Fibroblast of upper back skin (primary cell): ENCODE results near the gene ATP8A1.

Source experiments
- DNase-seq: peaks from one replicate; pipeline ENCODE4 v3.0.0-alpha.2; 2013

ATP8A1 gene

GRCh38 chr4:42458657-42459056 is 198.2 kb downstream of the ATP8A1 start:
- DNase-seq = no peak

GRCh38 chr4:42454755-42455420 is 202.0 kb downstream of the ATP8A1 start:
- DNase-seq = no peak

- DNase-seq = no peak
These were observed 203.3 kb downstream of the ATP8A1 start for GRCh38 chr4:42453612-42454011.

GRCh38 chr4:42452823-42453222 is 204.1 kb downstream of the ATP8A1 start:
- no peak for DNase-seq

DNA sequence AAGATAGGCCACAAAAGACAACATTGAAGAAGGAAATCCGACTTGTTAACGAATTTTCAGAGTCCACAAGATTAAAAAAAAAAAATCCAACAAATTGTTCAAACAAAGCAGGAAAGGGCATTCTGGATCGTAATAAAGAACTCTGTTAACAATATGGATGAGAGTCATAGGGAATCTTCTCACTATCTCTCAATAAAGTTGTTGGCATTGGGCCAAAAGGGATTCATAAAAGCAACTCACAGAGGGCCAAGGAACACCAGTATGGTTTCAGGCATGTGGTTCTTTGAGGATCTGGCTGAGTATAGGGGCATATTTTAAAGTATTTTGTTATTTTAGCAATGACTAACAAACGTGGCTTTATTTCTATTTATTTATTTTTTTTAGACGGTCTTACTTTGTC is 210.1 kb downstream of the ATP8A1 start:
- DNase-seq = no peak

DNA sequence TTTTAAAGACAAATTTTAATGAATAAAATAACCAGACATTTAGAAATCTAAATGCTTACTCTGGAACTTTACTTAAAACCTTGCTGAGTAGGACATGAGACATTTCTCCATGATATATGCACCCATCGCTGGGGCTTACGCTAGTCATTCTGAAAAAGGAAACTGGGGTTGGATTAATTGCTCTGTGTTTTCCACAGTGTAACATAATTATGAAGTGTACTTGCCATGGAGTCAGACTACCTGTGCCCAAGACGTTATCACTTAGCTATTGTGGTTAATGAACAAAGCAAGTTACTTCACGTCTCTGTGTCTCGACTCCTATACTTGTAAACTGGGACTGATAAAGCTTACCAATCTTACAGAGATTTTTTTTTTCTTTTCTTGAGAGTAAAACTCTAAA is 211.9 kb downstream of the ATP8A1 start:
- DNase-seq = no peak

DNA sequence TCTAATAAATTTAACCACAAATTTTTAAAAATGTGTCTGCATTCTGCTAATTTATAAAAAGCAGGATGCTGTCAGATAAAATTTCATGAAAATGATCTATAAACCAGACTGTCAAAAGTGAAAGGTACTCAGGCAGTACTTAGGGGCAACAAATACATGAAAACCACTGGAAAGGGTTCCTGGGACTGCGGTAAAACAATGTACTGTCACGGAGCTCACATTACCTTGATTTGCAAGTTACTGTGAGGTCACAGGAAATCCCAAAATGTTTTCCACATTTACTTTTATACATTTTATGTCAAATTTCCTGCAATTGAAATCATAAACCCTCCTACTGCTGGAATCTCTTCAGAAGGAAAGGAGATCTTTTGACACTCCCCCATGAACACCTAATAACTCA is 214.3 kb downstream of the ATP8A1 start:
- DNase-seq = no peak

- DNase-seq = no peak
These were observed 216.8 kb downstream of the ATP8A1 start for GRCh38 chr4:42440083-42440482.

- no peak for DNase-seq
These were observed 219.9 kb downstream of the ATP8A1 start for GRCh38 chr4:42436928-42437565.

GRCh38 chr4:42428036-42428435 is 228.9 kb downstream of the ATP8A1 start:
- DNase-seq = no peak

DNA sequence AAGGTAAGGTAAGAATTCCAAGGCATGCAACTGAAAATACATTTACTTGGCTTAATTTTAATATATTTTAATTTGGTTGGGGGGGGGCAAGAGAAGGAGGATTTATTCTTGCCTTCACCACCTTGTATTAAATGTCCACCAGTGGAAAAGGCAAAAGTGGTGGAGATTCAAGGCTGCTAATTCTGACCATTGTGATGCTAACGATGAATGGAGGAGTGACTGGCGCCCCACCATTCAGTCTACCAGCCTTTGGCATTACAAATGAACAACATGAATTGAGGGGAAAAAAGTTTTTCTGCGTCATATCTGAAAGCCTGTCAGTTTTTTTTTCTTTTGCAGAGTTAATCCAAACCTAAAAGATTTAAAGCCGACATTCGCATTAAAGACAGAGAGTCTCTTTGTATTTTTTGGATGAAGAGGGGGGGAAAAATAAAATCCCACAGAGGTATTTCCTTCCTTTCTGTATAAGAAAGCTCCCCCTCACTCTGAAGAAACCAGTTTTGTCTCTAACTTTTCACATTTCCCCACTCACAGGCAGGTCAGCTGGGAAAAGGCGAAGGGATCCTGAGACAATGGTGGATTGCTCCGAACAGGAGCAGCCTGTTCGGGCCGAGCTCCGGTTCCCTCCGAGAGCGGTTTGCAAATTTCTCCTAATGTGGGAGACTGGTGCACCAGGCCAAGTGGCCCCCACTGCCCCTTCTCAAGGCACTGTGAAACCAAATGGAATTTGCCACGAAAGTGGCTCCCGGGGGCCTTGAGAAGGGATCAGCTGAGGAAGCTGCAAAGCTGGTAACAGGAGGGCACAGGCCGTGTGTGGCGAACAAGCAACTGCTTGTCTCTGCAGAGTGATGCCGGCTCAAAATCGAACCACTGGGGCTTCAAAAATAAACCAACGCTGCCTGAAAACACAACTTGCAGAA is 231.5 kb downstream of the ATP8A1 start:
- DNase-seq = no peak

DNA sequence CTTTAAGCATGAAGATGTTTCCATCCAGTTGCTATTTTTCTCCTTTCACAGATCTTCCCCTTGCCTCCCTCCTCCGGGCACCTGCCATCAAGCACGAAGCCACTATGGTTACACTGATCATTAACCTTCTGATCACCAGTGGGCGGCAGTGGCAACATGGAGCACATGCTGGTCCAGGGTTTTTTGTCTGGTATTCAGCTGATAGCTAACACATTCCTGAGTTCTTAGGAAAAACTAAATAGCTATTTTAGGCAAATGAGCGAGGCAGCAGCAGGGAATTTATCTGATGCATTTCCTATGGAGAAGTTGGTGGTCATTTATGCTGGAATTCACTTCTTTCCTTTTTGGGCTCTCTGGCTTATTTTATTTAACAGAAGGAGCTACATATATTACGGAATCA is 236.8 kb downstream of the ATP8A1 start:
- peak; percentile 41 for DNase-seq

DNA sequence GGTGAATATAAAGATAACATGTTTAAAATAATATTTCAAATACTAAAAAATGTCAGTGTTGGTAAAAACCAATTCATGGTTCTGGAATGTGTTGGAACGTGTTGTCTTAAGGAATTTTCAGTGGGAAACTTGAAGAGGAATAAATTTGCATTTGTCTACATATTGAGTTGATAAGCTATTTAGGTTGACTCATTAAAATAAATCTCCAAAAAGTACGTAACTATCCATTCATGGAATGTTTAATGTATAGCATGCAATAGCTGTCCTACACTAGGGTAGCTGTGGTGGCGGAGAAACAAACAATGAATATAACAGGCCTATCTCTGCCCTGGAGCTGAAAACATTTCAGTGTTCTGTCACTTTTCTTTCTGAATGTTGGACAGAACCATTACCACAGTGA is 239.4 kb downstream of the ATP8A1 start:
- DNase-seq = peak; percentile 66

GRCh38 chr4:42416017-42416416 is 240.9 kb downstream of the ATP8A1 start:
- no peak for DNase-seq

DNA sequence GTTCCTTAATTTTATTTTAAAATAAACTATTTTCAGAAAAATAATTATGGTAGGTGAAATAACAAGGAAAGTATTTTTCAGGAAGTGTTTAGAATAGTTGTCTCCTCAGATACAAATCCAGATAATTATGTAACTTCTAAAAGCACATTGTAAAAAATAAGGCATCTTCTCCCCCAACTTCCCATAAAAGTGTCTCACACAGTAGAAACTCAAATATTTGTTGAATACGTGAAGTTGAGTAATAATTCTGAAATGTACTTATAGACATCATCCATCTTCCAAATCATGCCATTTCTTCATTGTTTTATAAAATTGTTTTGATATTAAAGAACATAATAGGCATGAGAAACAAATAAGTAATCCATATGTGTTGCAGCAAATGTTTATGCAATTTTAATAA is 241.6 kb downstream of the ATP8A1 start:
- DNase-seq = peak; percentile 21

GRCh38 chr4:42412251-42412650 is 244.7 kb downstream of the ATP8A1 start:
- peak; percentile 87 for DNase-seq

DNA sequence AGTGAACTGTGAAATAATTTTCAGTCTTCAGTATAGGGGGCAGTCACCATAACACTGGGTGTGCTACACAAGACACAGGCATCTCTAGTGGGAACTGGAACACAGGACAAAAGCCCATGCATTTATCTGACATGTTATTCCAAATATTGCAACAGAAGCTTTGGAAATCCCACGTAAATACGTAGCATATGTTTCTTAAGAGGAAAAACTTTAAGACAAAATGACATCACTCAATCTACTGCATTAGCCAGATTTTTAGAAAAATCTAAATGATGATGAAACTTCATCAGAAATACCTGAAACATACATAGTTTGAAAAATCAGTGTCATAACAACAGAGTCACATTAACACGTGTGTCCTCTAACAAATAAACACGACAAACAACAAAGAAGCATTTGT is 245.1 kb downstream of the ATP8A1 start:
- peak; percentile 36 for DNase-seq

DNA sequence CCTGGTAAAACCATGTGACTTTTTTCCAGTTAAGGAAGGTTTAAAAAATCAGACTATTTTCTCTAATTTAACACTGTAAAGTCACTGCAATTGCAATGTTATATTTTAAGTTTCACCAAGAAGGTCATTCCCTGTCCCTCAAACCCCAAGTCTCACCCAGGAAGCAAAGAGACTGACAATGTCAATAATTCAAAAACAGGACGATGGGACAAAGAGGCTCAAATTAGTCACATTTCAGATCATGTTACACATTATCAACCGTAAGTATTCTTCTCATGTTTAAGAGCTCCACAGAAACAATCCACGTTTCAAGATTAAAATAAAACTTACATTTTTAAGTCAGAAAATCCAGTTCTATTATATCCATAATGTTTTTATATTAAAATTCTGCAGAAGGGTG is 246.5 kb downstream of the ATP8A1 start:
- no peak for DNase-seq

- DNase-seq = no peak
These were observed 252.9 kb downstream of the ATP8A1 start for GRCh38 chr4:42404001-42404400.

DNA sequence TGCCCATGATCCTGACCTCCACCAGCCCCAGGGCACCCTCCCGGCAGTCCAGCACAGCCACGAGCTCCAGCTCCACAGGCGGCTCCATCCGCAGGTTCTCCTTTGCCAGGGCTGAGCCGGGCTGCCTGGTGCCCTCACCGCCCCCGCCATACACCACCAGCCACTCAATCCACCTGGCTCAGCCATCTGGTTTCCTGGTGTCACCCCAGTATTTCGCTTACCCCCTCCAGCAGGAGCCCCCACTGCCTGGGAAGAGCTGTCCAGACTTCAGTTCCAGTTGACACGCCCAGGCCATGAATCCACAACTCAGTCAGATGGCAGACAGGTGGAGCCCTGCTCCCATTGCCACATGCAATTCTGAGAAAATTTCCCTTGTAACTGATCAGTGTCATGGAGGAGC is 255.7 kb downstream of the ATP8A1 start:
- DNase-seq = no peak

DNA sequence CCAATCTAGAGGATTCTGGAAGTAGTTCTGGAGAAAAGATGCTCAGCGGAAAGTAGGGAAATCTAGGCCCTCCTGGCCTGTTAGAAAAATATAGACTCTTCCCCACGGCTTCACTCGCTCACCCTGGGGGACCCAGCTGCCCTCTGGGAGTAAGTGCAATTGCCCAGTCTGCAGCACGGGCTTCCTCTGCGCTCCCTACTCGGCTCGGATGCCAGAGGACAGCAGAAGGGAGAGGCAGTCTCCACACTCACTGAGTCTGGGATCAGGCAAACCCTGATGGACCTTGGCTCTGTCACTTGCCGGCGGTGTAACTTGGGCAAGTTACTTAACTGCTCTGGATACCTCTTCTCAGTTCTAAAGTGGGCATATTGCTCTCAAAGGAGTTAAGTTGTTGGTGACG is 257.5 kb downstream of the ATP8A1 start:
- no peak for DNase-seq

- DNase-seq = no peak
These were observed 258.0 kb downstream of the ATP8A1 start for GRCh38 chr4:42398871-42399331.

DNA sequence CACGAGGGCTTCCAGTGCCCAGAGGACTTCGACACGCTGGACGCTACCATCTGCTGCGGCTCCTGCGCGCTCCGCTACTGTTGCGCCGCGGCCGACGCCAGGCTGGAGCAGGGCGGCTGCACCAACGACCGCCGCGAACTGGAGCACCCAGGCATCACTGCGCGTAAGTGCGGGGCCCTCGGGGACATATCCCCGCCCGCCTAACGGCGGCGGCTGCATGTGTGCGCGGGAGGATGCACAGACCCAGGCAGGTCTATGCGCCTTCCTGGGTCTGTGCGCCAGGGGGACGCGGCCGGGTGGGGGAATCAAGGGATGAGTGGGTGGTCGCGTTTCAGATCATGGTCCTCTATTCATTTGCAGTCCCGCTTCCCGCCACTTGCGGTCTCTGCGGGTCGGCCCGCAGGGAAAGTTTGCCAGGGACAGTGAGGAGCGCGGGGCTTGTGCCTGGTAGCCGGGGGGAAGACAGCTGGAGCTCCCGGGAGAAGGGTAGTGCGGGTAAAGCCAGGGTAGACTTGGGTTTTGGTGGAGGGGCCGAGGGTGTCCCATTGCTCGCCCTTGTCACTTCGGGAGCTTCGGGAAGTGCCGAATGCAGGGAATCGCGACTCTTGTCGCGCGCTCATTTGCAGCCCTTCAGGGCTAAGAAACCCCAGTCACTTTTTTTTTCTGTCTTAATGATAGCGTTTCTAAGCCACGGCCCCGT is 258.6 kb downstream of the ATP8A1 start:
- DNase-seq = no peak
